T-helper 9 cell (primary cell): ENCODE measurements around the gene RASGRP3.

ENCODE experiments used
- DNase-seq: peaks from one replicate; pipeline ENCODE4 v3.0.0-alpha.2; 2020

The RASGRP3 gene

GRCh38 chr2:33526921-33527320 lies 50.5 kb downstream of the RASGRP3 start:
- DNase-seq: no peak

- no peak for DNase-seq
Measured at GRCh38 chr2:33528441-33528950, 52.0 kb downstream of the RASGRP3 start.

GRCh38 chr2:33529771-33530481 lies 53.5 kb downstream of the RASGRP3 start:
- DNase-seq: no peak

GRCh38 chr2:33530690-33531548 lies 54.5 kb downstream of the RASGRP3 start:
- no peak for DNase-seq

- DNase-seq: no peak
Measured at GRCh38 chr2:33531549-33532059, 55.2 kb downstream of the RASGRP3 start.

- no peak for DNase-seq
Measured at GRCh38 chr2:33532146-33532545, 55.7 kb downstream of the RASGRP3 start.

GRCh38 chr2:33532966-33533365 lies 56.5 kb downstream of the RASGRP3 start:
- DNase-seq: no peak

- no peak for DNase-seq
Measured at GRCh38 chr2:33535421-33535820, 59.0 kb downstream of the RASGRP3 start.

- DNase-seq: no peak
Measured at GRCh38 chr2:33541243-33541642, 64.8 kb downstream of the RASGRP3 start.

- no peak for DNase-seq
Measured at GRCh38 chr2:33550206-33550605, 73.8 kb downstream of the RASGRP3 start.

GRCh38 chr2:33552758-33553461 lies 76.5 kb downstream of the RASGRP3 start:
- no peak for DNase-seq

- DNase-seq: no peak
Measured at GRCh38 chr2:33555681-33556080, 79.2 kb downstream of the RASGRP3 start.

- no peak for DNase-seq
Measured at GRCh38 chr2:33559328-33559727, 82.9 kb downstream of the RASGRP3 start.

GRCh38 chr2:33560017-33560416 lies 83.6 kb downstream of the RASGRP3 start:
- DNase-seq: no peak

GRCh38 chr2:33561872-33562271 lies 85.4 kb downstream of the RASGRP3 start:
- DNase-seq: no peak

GRCh38 chr2:33570681-33571080 lies 94.2 kb downstream of the RASGRP3 start:
- no peak for DNase-seq

GRCh38 chr2:33573657-33574056 lies 97.2 kb downstream of the RASGRP3 start:
- DNase-seq: no peak

- no peak for DNase-seq
Measured at GRCh38 chr2:33577084-33577483, 100.6 kb downstream of the RASGRP3 start.

GRCh38 chr2:33577668-33578067 lies 101.2 kb downstream of the RASGRP3 start:
- DNase-seq: no peak

GRCh38 chr2:33579227-33579626 lies 102.8 kb downstream of the RASGRP3 start:
- DNase-seq: no peak

GRCh38 chr2:33581872-33582271 lies 105.4 kb downstream of the RASGRP3 start:
- no peak for DNase-seq

- peak; percentile 8 for DNase-seq
Measured at GRCh38 chr2:33583194-33583938, 106.9 kb downstream of the RASGRP3 start.
